Stomach (tissue), 4 donors: Measurements from ENCODE around the gene CLEC7A.

Experiments used
- CTCF ChIP-seq, 7 experiments: fragments of 450-650 bp in 4 of 7; fragments of 200-600 bp in 3 of 7; sonication (generic) in 3 of 7; IDR thresholded peaks; one replicate each; pipeline ENCODE4 v1.5.1; 2016 to 2019; ENCODE audit warnings: antibody characterized with exemption in 7 of 7, control low read depth in 2 of 7, mild to moderate bottlenecking in 1 of 7
- EP300 ChIP-seq: sonication (generic); formaldehyde crosslinking; IDR thresholded peaks from one replicate; pipeline ENCODE4 v1.6.1; 2017; ENCODE audit warnings: antibody characterized with exemption
- POLR2A ChIP-seq, 4 donors: fragments of 450-650 bp; IDR thresholded peaks; one replicate each; pipeline ENCODE4 v1.6.1; 2016; ENCODE audit warnings: antibody characterized with exemption in 4 of 4, control low read depth in 2 of 4, mild to moderate bottlenecking in 1 of 4, moderate library complexity in 1 of 4
- POLR2AphosphoS5 ChIP-seq, 3 donors: sonication (generic); formaldehyde crosslinking; IDR thresholded peaks; one replicate each; pipeline ENCODE4 v1.6.1; 2016; ENCODE audit warnings: antibody characterized with exemption in 3 of 3

DNA sequence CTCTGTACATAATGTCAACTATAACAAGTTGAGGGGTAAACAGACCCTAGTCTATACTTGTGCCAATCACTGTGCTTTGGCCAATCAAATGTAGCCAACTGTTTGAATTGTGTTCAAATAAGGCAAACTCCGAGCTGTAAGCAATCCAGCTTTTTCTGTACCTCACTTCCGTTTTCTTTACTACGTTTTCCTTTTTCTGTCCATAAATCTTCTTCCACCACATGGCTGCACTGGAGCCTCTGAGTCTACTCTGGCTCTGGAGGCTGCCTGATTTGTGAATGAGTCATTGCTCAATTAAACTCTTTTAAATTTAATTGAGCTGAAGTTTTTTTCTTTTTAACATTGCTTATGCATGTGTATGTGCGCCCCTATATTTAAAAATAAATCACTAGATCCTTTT lies 60.9 kb downstream of the CLEC7A start:
- TF ChIP-seq CTCF (IDR thresholded peaks at IDR 0.05), result no peak
- TF ChIP-seq POLR2A (IDR thresholded peaks at IDR 0.05), result no peak
- TF ChIP-seq POLR2AphosphoS5 (IDR thresholded peaks at IDR 0.05), result no peak
- TF ChIP-seq EP300, result no peak
